Measurements from ENCODE around the gene MMP21. TPM values are rescaled to one million over a fixed set of nuclear protein-coding genes. Genes with fewer than 3 reads are reported as not detected.
A peak's percentile ranks its signal among the peaks of the same experiment; 100 is the strongest.

The MMP21 gene
- polyA plus RNA-seq, 1 donor from 2014 or later = not detected

DNA sequence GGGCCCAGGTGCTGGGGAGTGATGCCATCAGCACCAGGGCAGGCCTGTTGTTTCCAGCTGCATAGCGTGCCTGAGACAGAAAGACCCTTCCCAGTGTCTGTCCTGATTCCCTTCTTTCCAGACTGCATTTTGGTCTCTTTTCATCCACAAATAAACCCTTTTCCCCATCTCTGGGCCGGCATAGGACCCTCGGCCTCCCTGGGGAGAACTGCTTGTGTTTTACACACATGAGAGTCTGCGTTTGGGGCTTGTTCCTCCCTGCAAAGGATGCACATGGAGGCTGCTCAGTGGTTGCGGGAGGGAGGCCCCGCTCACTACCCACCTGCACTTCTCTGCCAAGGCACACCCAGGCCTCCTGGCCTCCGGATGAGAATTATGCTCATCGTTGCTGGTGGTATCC is 5.8 kb upstream of the MMP21 start:
- Mint-ChIP-seq H3K4me1 (peaks cover 0 to 2% (median 2%) of the 10 kb centered on the region in 3 donors), H3K9me3 (peaks cover 1 to 3% (median 3%) of the 10 kb centered on the region in 3 donors), H3K27ac (no peak overlapping the region), H3K36me3 (peaks cover 7% of the 10 kb centered on the region), H3K27me3 (peaks cover 4% of the 10 kb centered on the region), H3K4me3 (no peak overlapping the region)

DNA sequence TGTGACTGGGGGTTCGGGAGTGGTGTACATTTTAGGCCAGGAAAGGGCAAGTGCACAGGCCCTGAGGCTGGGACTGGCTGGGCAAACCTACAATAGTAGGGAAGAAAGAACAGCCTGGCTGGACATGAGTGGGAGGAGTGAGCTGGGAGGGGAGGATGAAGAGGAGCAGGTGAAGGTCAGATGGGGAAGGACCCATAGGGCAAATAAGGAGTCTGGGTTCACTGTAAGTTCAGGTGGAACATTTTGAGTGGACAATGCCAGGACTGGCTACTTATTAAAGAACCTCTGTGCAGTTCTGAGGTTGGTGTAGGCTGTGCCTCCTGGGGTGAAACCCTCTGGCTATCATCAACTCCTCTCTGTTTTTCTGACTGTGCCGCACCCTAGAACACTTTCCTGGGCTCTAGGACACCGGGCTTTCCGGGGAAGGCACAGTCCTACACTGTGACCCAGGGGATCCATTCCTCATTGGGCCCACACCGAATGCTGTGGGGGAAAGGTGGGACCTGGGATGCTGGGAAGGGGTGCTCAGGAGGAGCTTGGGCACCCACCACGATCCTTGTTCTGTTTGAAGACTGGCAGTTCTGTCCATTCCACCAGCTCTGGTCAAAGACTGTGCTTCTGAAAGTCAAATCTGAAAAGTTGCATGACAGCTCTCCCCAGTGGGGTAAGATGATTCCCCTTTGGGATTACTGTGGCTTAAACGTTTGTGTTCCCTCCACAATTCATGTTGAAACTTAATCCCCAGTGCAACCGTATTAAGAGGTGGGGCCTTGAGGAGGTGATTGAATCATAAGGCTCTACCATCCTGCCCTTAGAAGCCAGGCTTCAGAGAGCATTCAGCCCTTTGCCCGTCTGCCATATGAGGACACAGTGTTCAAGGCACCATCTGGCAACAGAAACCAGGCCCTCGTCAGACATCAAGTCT is 4.0 kb upstream of the MMP21 start:
- peaks cover 4% of the 10 kb centered on the region for H3K27me3 Mint-ChIP-seq
- H3K9me3 Mint-ChIP-seq = peaks cover 0 to 3% (median 1%) of the 10 kb centered on the region in 3 donors
- H3K36me3 Mint-ChIP-seq = peaks cover 2% of the 10 kb centered on the region
- no peak overlapping the region for H3K27ac Mint-ChIP-seq
- H3K4me3 Mint-ChIP-seq = no peak overlapping the region
- H3K4me1 Mint-ChIP-seq = peaks cover 0 to 2% (median 0%) of the 10 kb centered on the region in 3 donors

DNA sequence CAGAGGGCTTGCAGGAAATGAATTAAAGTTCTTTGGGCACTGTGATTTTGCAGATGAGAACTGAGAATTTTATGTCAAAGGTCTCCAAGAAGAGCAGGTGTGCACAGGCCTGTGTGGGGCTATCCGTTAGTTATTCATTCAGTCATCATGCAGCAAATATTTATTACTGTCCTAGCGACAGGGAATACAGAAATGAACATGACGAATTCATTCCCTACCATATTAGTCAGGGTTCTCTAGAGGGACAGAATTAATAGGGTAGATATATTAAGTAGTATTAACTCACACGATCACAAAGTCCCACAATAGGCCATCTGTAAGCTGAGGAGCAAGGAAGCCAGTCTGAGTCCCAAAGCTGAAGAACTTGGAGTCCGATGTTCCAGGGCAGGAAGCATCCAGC is 2.9 kb upstream of the MMP21 start:
- Mint-ChIP-seq H3K9me3 (peaks cover 0 to 3% (median 1%) of the 10 kb centered on the region in 3 donors), H3K36me3 (peaks cover 2% of the 10 kb centered on the region), H3K27me3 (peaks cover 4% of the 10 kb centered on the region), H3K4me1 (peaks cover 0 to 2% (median 0%) of the 10 kb centered on the region in 3 donors), H3K4me3 (no peak overlapping the region), H3K27ac (no peak overlapping the region)

DNA sequence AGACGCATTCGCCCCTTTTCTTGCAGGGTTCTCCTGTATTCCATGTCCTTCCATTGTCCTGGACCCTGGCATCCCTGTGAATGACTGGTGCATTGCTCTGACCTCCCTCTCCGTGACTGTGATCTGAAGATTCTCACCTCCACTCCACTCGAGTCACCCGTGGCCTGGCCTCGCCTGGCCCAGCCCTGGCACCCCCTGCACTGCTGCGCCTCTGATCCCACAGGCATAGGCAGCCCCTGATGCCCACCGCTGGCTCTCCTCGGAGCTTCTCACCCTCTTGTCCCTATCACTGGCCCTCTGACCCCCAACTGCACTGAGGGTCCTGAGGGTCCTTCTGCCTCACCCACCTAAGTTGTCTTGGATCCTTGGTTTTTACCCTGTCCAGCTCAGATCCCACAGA is 2.2 kb upstream of the MMP21 start:
- H3K9me3 Mint-ChIP-seq = peaks cover 0 to 3% (median 1%) of the 10 kb centered on the region in 3 donors
- peaks cover 0 to 2% (median 0%) of the 10 kb centered on the region in 3 donors for H3K4me1 Mint-ChIP-seq
- H3K4me3 Mint-ChIP-seq = no peak overlapping the region
- H3K36me3 Mint-ChIP-seq = peaks cover 2% of the 10 kb centered on the region
- H3K27ac Mint-ChIP-seq = no peak overlapping the region
- H3K27me3 Mint-ChIP-seq = peaks cover 4% of the 10 kb centered on the region

DNA sequence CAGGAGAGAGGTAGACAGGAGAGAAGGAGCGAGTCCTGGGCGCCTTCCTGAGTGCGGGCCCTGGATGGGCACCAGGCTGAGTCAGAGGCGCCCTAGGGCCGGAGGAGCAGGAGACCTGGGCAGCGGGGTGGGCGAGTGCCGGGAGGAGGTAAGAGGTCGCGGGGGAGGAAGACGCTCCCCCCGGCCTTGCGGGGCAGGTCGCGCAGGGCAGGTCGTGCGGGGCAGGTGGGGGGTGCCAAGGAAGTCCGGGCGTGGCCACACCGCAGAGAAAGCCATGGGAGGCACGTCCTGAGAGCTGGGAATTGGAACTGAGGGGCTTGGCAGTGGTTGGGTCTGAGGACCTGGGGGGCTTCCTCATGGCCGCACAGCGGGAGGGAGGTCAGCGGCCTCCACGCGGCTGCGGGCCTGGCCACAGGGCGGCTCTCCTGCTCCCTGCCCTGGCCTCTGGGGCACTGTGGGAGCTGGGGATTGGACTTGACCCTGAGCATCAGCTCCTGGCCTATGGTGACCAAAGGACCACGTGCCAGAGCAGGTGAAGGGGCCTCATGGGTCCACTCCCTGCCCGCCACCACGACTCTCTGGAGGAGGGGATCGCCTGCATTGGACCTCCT is 935 bp downstream of the MMP21 start:
- no peaks in the 10 kb centered on the region for H3K36me3 Mint-ChIP-seq
- no peak overlapping the region for H3K4me3 Mint-ChIP-seq
- H3K9me3 Mint-ChIP-seq = peaks cover 0 to 1% (median 0%) of the 10 kb centered on the region in 3 donors
- H3K27me3 Mint-ChIP-seq = peaks cover 4% of the 10 kb centered on the region
- no peak overlapping the region for H3K27ac Mint-ChIP-seq
- H3K4me1 Mint-ChIP-seq = no peaks in the 10 kb centered on the region

DNA sequence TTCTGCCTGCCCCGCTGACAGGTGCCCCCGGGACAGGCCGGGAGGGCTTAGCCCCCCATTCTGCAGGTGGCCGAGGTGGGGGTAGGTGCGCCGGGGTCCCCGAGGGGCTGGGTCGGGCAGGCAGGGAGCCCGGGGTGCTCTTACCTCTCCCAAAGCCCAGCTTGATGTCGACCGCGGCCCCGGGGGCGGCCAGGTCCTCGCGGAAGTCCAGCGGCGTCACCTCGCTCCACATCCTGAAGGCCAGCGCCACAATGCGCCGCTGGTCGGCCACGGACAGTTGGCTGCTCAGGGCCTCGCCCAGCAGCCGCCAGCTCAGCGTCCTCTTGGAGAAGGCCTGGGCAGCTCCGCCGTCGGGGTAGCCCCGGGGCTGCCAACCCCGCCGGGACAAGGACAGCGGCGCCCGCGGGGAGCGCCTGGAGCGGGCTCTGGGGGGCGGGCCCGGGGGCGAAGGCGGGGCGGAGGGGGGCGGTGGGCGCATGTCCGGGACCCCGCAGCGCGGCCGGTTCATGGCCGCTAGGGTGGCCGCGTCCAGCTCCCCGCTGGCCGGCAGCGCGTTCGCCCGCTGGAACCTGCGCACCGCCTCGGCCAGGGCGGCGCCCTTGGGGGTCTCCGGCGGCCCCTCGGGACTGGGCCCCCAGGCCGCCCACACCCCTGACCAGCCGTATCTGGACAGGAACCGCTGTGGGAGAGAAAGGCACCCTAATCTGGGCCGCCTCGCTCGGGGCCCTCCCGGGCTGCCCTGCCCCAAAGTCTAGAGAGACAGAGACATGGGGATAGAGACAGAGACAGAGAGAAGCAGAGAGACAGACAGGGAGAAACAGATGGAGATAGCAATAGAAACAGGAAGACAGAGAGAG is 1.7 kb downstream of the MMP21 start:
- H3K36me3 Mint-ChIP-seq = peaks cover 3% of the 10 kb centered on the region
- peaks cover 4% of the 10 kb centered on the region for H3K27me3 Mint-ChIP-seq
- no peak overlapping the region for H3K4me3 Mint-ChIP-seq
- H3K9me3 Mint-ChIP-seq = peaks cover 0 to 1% (median 0%) of the 10 kb centered on the region in 3 donors
- no peaks in the 10 kb centered on the region for H3K4me1 Mint-ChIP-seq
- no peak overlapping the region for H3K27ac Mint-ChIP-seq

DNA sequence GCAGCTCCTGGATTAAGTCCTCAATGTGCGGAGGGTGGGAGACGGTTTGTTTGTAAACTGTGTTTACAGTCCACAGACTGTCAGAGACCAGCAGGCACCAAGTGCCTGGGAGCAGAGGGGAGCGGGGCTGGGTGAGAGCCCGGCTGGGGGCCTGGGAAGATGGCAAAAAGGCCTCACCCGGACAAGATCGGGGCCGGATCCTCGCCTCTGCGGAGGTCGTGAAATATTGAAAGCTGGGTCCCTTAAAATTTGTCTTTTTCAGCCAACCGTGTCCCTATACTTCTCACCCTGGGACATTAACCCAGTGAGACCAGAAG is 2.8 kb downstream of the MMP21 start:
- Mint-ChIP-seq H3K4me1 (no peaks in the 10 kb centered on the region), H3K9me3 (peaks cover 0 to 1% (median 0%) of the 10 kb centered on the region in 3 donors), H3K27me3 (peaks cover 3% of the 10 kb centered on the region), H3K4me3 (no peak overlapping the region), H3K27ac (no peak overlapping the region), H3K36me3 (peaks cover 4% of the 10 kb centered on the region)

DNA sequence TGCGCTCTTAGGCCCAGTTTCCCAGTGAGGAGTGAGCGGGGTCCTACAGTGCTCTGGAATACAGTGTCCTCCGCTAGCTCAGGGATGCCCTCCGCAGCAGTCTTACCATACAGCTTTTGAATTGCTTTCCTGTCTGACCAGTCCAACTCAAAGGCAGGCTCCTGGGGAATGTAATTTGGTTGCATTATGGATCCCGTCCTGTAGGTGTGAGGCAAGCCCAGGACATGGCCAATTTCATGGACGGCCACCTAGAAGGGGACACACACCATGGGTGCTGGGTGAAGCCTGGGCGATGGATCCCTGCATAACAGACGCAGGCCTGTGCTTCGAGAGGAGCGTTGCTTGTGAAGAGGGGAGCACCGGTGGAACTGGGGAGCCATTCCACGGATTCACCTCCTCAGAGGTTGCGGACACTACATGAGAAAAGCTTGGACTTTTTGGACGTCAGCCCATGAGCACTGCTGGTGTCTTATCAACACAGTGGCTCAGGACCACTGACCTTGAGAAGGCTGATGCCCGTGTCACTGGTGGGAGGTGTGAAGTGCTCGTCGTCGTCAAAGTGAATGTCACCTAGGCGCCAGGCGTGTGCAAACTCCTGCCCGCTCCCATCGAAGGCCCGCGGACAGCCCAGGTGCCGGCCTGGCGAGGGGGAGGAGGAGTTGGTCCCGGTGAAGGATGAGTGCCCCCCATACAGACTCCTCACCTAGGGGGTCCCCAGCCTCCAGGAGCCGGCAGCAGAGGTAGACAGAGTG is 3.3 kb downstream of the MMP21 start:
- H3K36me3 Mint-ChIP-seq = peaks cover 5% of the 10 kb centered on the region
- H3K9me3 Mint-ChIP-seq = peaks cover 0 to 1% (median 0%) of the 10 kb centered on the region in 3 donors
- no peak overlapping the region for H3K4me3 Mint-ChIP-seq
- no peaks in the 10 kb centered on the region for H3K27me3 Mint-ChIP-seq
- no peaks in the 10 kb centered on the region for H3K4me1 Mint-ChIP-seq
- no peak overlapping the region for H3K27ac Mint-ChIP-seq

DNA sequence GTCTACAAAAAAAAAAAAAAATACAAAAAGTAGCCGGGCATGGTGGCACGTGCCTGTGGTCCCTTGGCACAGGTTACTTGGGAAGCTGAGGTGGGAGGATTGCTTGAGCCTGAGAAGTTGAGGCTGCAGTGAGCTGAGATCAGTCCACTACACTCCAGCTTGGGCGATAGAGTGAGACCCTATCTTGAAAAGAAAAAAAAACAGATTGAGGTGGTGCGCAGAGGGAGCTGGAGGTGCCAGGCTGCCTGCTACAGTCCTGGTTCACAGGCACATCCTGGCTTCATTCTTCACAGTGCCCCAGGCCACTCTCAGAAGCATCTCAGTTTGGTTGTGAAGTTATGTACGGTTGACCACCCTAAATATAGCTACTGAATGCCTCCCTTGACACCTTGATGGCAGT is 4.8 kb downstream of the MMP21 start:
- Mint-ChIP-seq H3K9me3 (peaks cover 0 to 1% (median 0%) of the 10 kb centered on the region in 3 donors), H3K4me1 (no peaks in the 10 kb centered on the region), H3K27me3 (no peaks in the 10 kb centered on the region), H3K4me3 (no peak overlapping the region), H3K36me3 (peaks cover 7% of the 10 kb centered on the region), H3K27ac (peak overlapping the region in 1 of 3 donors; percentile 62)

DNA sequence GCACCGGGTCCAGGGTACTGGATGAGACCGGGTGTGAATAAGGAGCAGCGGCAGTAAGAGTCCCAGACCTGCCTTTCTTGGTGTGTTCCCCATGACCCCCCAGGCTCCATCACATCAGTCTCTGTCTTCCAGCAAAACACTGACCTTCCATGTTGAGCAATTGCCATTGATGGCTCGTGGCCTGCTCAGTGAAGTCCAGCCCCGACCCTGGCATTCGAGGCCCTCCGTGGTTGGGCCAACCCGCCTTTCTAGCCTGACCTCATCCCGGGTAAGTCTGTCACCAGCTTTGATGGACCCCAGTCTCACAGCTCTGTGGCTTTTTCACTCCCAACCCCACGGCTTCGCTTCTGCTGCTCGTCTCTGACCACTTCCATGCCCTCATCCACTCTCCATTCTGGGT is 6.4 kb downstream of the MMP21 start:
- Mint-ChIP-seq H3K27me3 (no peaks in the 10 kb centered on the region), H3K27ac (peak overlapping the region in 1 of 3 donors; percentile 18), H3K4me3 (no peak overlapping the region), H3K36me3 (peaks cover 13% of the 10 kb centered on the region), H3K9me3 (no peaks in the 10 kb centered on the region), H3K4me1 (no peaks in the 10 kb centered on the region)

DNA sequence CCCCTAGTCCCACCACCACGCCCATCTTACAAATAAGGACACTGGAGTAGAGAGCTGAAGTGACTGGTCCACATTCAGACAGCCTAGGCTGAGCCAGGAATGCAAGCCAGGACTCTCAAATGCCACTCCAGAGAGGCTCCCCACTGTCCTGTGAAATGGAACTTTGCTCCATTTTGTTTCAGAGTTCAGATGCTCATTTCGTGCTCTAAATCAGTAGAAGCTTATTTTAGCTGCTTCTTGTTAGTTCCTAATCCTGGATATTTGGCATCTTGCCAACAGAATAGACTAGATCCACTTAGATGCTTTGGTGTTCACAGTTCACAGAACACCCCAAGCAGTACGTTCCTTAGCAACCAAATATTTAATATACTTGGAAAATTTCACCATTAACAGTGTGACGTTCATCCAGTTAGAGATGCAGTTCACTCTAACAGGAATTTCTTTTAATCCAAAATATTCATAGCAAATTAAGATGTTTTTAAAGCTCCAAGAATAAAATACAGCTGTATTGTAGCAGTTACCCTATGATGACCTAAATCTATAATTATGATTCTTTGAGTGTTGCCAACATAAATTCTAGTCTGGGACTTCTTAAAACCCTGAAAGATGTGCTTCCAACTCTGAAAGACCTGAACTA is 7.3 kb downstream of the MMP21 start:
- peaks cover 13% of the 10 kb centered on the region for H3K36me3 Mint-ChIP-seq

DNA sequence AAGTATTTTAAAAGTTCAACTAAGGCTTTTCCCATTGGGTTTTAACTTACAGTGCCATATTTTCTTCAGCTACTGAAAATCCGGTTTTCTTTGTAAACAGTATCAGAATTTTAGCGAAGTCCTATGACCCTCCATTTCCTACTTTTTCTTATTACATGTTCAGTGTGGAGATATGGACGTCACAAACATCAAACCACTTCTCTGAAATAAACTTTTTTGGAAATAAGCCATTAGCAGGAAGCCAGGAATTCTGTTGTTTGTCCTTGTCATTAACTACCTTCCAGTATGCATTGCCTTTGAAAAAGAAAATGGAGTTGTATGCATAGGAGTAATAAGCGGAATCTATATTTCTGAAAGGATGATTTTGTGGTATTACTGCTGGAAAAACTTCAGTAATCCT is 9.1 kb downstream of the MMP21 start:
- no peaks in the 10 kb centered on the region for H3K9me3 Mint-ChIP-seq
- no peak overlapping the region for H3K4me3 Mint-ChIP-seq
- H3K4me1 Mint-ChIP-seq = no peaks in the 10 kb centered on the region
- peaks cover 13% of the 10 kb centered on the region for H3K36me3 Mint-ChIP-seq
- no peak overlapping the region for H3K27ac Mint-ChIP-seq
- no peaks in the 10 kb centered on the region for H3K27me3 Mint-ChIP-seq

More for the DNA sequence above, 7.3 kb downstream of the MMP21 start:
- Mint-ChIP-seq H3K27me3 (no peaks in the 10 kb centered on the region), H3K4me3 (no peak overlapping the region), H3K9me3 (no peaks in the 10 kb centered on the region), H3K27ac (no peak overlapping the region), H3K4me1 (no peaks in the 10 kb centered on the region)

DNA sequence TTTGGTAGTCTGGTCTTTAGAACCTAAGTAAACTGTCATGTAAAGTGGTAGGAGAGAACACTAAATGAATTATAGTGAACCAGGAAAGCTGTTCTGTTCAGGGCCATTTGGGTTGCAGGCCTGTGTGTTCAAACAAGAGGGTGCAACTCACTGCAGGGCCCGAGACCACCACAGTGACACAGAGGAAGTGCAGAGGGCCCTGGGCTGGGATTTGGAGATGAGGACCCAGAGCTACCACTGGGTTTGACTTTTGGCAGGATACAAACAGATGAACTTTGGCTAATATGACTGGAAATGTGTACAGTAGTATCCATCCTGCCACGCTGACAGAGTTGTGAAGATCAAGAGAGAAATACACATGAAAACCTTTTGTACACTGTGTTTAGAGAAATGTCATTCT is 9.8 kb downstream of the MMP21 start:
- H3K4me3 Mint-ChIP-seq = no peak overlapping the region
- no peak overlapping the region for H3K27ac Mint-ChIP-seq
- no peaks in the 10 kb centered on the region for H3K27me3 Mint-ChIP-seq
- H3K4me1 Mint-ChIP-seq = no peaks in the 10 kb centered on the region
- peaks cover 13% of the 10 kb centered on the region for H3K36me3 Mint-ChIP-seq
- H3K9me3 Mint-ChIP-seq = no peaks in the 10 kb centered on the region

All from IgD-negative memory B cell (primary cell).